ENCODE data around the gene ASIP.

GRCh38 chr20:34282041-34282440, 40.8 kb downstream of the ASIP start:
- TF ChIP-seq, protein P1, sequence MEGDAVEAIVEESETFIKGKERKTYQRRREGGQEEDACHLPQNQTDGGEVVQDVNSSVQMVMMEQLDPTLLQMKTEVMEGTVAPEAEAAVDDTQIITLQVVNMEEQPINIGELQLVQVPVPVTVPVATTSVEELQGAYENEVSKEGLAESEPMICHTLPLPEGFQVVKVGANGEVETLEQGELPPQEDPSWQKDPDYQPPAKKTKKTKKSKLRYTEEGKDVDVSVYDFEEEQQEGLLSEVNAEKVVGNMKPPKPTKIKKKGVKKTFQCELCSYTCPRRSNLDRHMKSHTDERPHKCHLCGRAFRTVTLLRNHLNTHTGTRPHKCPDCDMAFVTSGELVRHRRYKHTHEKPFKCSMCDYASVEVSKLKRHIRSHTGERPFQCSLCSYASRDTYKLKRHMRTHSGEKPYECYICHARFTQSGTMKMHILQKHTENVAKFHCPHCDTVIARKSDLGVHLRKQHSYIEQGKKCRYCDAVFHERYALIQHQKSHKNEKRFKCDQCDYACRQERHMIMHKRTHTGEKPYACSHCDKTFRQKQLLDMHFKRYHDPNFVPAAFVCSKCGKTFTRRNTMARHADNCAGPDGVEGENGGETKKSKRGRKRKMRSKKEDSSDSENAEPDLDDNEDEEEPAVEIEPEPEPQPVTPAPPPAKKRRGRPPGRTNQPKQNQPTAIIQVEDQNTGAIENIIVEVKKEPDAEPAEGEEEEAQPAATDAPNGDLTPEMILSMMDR (IDR thresholded peaks at IDR 0.05) = no peak
- TF ChIP-seq POLR2A (IDR thresholded peaks at IDR 0.05) = no peak
